ENCODE measurements around the gene DMD. TPM values are rescaled to one million over a fixed set of nuclear protein-coding genes. Genes with fewer than 3 reads are reported as not detected.

The DMD gene
- total RNA-seq, 4 donors from 2014 or later: 18.7 to 69.5 (median 38.5) TPM

- H3K27me3 ChIP-seq: no peaks in the 10 kb centered on the region
- TF ChIP-seq EP300 (IDR thresholded peaks at IDR 0.05) (no peak), POLR2A (IDR thresholded peaks at IDR 0.05) (no peak), CTCF (IDR thresholded peaks at IDR 0.05) (no peak), POLR2AphosphoS5 (IDR thresholded peaks at IDR 0.05) (no peak)
- DNase-seq (ENCODE audit: low spot score in 2 of 2): no peak
- H3K9me3 ChIP-seq: no peaks in the 10 kb centered on the region
- no peaks in the 10 kb centered on the region for H3K36me3 ChIP-seq
- no peak overlapping the region for H3K27ac ChIP-seq
- H3K4me1 ChIP-seq: no peaks in the 10 kb centered on the region
- H3K4me3 ChIP-seq: no peak overlapping the region
- WGBS: 81% methylated on average over 6 of the region's 6 CpGs
These were observed 1195.2 kb downstream of the DMD start for GRCh38 chrX:32016195-32016594.

- Histone ChIP-seq H3K36me3 (no peaks in the 10 kb centered on the region), H3K4me3 (no peak overlapping the region), H3K27ac (no peak overlapping the region), H3K27me3 (no peaks in the 10 kb centered on the region), H3K9me3 (no peaks in the 10 kb centered on the region), H3K4me1 (no peaks in the 10 kb centered on the region)
- TF ChIP-seq EP300 (IDR thresholded peaks at IDR 0.05) (no peak), CTCF (IDR thresholded peaks at IDR 0.05) (no peak), POLR2A (IDR thresholded peaks at IDR 0.05) (no peak), POLR2AphosphoS5 (IDR thresholded peaks at IDR 0.05) (no peak)
- 77% methylated on average over 5 of the region's 5 CpGs for WGBS
- DNase-seq (ENCODE audit: low spot score in 2 of 2): no peak
These were observed 1200.4 kb downstream of the DMD start for GRCh38 chrX:32010948-32011347.

GRCh38 chrX:32010212-32010611, 1201.1 kb downstream of the DMD start:
- Histone ChIP-seq H3K27me3 (no peaks in the 10 kb centered on the region), H3K4me3 (no peak overlapping the region), H3K27ac (no peak overlapping the region), H3K36me3 (no peaks in the 10 kb centered on the region), H3K9me3 (no peaks in the 10 kb centered on the region), H3K4me1 (no peaks in the 10 kb centered on the region)
- DNase-seq (ENCODE audit: low spot score in 2 of 2): no peak
- WGBS: 60% methylated on average over 4 of the region's 4 CpGs
- TF ChIP-seq POLR2A (IDR thresholded peaks at IDR 0.05): no peak
- TF ChIP-seq EP300 (IDR thresholded peaks at IDR 0.05): no peak
- no peak for TF ChIP-seq POLR2AphosphoS5 (IDR thresholded peaks at IDR 0.05)
- TF ChIP-seq CTCF (IDR thresholded peaks at IDR 0.05): no peak

- DNase-seq (ENCODE audit: low spot score in 2 of 2): no peak
- Histone ChIP-seq H3K36me3 (no peaks in the 10 kb centered on the region), H3K27me3 (no peaks in the 10 kb centered on the region), H3K4me1 (no peaks in the 10 kb centered on the region), H3K27ac (no peak overlapping the region), H3K4me3 (no peak overlapping the region), H3K9me3 (no peaks in the 10 kb centered on the region)
- 63% methylated on average over 4 of the region's 4 CpGs for WGBS
- TF ChIP-seq EP300 (IDR thresholded peaks at IDR 0.05): no peak
- TF ChIP-seq POLR2A (IDR thresholded peaks at IDR 0.05): no peak
- TF ChIP-seq POLR2AphosphoS5 (IDR thresholded peaks at IDR 0.05): no peak
- TF ChIP-seq CTCF (IDR thresholded peaks at IDR 0.05): no peak
These were observed 1217.7 kb downstream of the DMD start for GRCh38 chrX:31993637-31994036.

- Histone ChIP-seq H3K4me3 (no peak overlapping the region), H3K9me3 (no peaks in the 10 kb centered on the region), H3K27ac (no peak overlapping the region), H3K27me3 (no peaks in the 10 kb centered on the region), H3K36me3 (no peaks in the 10 kb centered on the region), H3K4me1 (no peaks in the 10 kb centered on the region)
- 78% methylated on average over 5 of the region's 5 CpGs for WGBS
- TF ChIP-seq POLR2AphosphoS5 (IDR thresholded peaks at IDR 0.05) (no peak), CTCF (IDR thresholded peaks at IDR 0.05) (no peak), EP300 (IDR thresholded peaks at IDR 0.05) (no peak), POLR2A (IDR thresholded peaks at IDR 0.05) (no peak)
- no peak for DNase-seq (ENCODE audit: low spot score in 2 of 2)
These were observed 1222.4 kb downstream of the DMD start for GRCh38 chrX:31988975-31989374.
